ENCODE measurements around the gene C3orf20. TPM values are rescaled to one million over a fixed set of nuclear protein-coding genes. Genes with fewer than 3 reads are reported as not detected.

C3orf20 gene
- total RNA-seq, 1 donor from 2014 or later = not detected

DNA sequence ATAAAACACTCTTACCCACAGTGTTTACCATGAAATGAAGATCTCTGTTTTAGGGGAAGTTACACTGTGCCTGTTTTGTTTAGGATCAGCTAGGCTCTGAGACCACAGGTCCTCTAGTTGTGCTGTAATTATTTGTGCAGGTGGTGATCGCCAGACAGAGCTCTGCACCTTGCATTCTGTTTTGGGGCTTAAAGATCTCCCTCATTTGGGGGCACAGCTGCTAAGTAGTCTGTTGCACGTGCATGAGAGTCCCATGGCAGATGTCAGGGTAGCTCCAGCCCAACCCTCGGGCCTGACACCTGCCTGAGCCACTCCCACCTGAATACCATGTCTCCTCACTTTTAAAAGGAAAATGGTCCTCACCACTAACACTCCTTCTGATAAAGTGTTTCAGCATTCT is 12.4 kb downstream of the C3orf20 start:
- DNase-seq (ENCODE audit: low spot score) = no peak
- TF ChIP-seq, protein P1, sequence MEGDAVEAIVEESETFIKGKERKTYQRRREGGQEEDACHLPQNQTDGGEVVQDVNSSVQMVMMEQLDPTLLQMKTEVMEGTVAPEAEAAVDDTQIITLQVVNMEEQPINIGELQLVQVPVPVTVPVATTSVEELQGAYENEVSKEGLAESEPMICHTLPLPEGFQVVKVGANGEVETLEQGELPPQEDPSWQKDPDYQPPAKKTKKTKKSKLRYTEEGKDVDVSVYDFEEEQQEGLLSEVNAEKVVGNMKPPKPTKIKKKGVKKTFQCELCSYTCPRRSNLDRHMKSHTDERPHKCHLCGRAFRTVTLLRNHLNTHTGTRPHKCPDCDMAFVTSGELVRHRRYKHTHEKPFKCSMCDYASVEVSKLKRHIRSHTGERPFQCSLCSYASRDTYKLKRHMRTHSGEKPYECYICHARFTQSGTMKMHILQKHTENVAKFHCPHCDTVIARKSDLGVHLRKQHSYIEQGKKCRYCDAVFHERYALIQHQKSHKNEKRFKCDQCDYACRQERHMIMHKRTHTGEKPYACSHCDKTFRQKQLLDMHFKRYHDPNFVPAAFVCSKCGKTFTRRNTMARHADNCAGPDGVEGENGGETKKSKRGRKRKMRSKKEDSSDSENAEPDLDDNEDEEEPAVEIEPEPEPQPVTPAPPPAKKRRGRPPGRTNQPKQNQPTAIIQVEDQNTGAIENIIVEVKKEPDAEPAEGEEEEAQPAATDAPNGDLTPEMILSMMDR (IDR thresholded peaks at IDR 0.05) = no peak
- no peaks in the 10 kb centered on the region for H3K36me3 Mint-ChIP-seq (ENCODE audit: low read depth)
- peaks cover 24% of the 10 kb centered on the region for H3K27me3 Mint-ChIP-seq (ENCODE audit: low read depth)
- no peaks in the 10 kb centered on the region for H3K4me1 Mint-ChIP-seq (ENCODE audit: low read depth)
- H3K9me3 Mint-ChIP-seq (ENCODE audit: low read depth) = peaks cover under 1% of the 10 kb centered on the region
- no peak overlapping the region for H3K27ac Mint-ChIP-seq (ENCODE audit: unreplicated experiment)
- H3K4me3 Mint-ChIP-seq (ENCODE audit: unreplicated experiment) = no peak overlapping the region

DNA sequence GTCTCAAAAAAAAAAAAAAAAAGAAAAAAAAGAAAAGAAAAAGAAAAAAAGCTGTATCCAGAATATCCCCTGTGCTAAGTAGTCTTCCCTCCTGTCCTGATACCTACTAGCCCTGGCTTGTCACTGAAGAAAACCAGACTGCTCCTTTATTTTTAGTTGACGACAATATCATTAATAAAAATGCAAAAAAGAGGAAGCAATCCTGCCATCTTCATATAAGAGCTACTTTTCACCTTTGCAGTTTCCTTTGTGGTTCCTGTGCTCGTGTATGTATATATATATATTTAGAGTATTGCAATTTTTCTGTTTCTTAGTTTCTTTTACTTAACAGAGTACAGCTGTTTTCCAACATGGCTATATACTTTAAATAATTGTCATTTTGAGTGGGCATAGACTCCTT is 13.6 kb downstream of the C3orf20 start:
- Mint-ChIP-seq H3K27ac (ENCODE audit: unreplicated experiment) (no peak overlapping the region), H3K36me3 (ENCODE audit: low read depth) (no peaks in the 10 kb centered on the region), H3K9me3 (ENCODE audit: low read depth) (peaks cover 12% of the 10 kb centered on the region), H3K4me1 (ENCODE audit: low read depth) (no peaks in the 10 kb centered on the region), H3K27me3 (ENCODE audit: low read depth) (peaks cover 27% of the 10 kb centered on the region), H3K4me3 (ENCODE audit: unreplicated experiment) (no peak overlapping the region)
- TF ChIP-seq, protein P1 (IDR thresholded peaks at IDR 0.05) = no peak
- DNase-seq (ENCODE audit: low spot score) = no peak

DNA sequence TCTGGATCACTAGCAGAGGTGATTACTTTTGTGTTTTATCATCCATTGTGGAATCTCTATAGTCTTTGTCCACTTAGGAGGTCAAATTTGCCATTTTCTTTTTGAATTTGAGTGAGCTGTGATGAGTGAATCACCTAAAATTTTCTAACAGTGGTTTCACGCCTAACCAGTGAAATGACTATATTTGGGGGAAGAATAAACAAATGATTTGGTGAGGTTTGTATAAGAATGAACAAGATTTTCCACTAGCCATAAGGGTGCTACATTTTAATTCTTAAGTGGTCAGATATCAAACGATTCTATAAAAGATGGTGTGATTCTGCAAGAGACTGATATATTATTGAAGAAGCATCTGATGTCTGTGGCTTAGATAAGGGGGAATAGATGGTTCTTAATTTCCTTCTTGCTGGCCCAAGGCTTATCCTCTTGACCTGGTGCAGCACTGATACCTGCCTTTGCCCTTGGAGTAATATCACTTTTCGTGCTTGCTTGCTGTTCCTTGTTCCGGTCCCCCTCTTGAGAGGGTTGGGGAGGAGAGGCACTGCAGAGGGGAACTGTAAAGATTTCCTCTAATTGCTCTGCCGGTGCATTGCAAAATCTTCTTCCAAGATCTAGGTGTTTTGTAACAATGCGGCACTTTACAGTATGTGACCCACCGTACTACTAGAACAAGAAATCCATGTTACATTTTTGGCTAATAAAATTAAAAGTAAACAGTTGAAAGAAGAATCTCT is 14.5 kb downstream of the C3orf20 start:
- Mint-ChIP-seq H3K9me3 (ENCODE audit: low read depth) (peaks cover 20% of the 10 kb centered on the region), H3K27me3 (ENCODE audit: low read depth) (peaks cover 27% of the 10 kb centered on the region), H3K4me1 (ENCODE audit: low read depth) (no peaks in the 10 kb centered on the region), H3K27ac (ENCODE audit: unreplicated experiment) (no peak overlapping the region), H3K4me3 (ENCODE audit: unreplicated experiment) (no peak overlapping the region), H3K36me3 (ENCODE audit: low read depth) (no peaks in the 10 kb centered on the region)
- TF ChIP-seq, protein P1 (IDR thresholded peaks at IDR 0.05) = no peak
- no peak for DNase-seq (ENCODE audit: low spot score)

DNA sequence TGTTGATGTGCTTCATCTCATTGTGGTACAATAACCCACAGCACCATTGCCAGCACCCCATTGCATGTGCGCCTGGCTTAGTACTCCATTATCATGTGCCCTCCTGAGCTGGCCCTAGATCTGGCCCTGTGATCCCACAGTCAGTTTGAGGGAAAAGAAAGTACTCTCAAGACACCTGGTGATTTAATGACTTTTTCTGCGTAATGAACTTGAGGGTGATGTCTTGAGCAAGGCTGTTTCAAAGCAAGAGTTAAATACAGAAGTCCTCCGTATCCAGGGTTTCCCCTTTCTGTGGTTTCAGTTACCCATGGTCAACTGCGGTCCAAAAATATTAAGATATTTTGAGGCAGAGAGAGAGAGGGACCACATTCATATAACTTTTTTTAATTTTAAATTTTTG is 16.3 kb downstream of the C3orf20 start:
- H3K9me3 Mint-ChIP-seq (ENCODE audit: low read depth) = peaks cover 22% of the 10 kb centered on the region

DNA sequence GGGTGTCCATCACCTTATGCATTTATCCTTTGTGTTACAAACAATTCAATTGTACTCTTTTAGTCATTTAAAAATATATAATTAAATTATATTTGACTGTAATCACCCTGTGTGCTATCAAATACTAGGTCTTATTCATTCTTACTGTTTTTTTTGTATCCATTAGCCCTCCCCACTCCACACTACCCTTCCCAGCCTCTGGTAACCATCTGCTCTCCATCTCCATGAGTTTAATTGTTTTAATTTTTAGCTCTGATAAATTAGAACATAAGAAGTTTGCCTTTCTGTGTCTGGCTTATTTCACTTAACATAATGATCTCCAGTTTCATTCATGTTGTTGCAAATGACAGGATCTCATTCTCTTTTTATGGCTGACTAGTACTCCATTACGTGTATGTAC is 16.8 kb downstream of the C3orf20 start:
- Mint-ChIP-seq H3K27ac (ENCODE audit: unreplicated experiment) (no peak overlapping the region), H3K4me1 (ENCODE audit: low read depth) (no peaks in the 10 kb centered on the region), H3K4me3 (ENCODE audit: unreplicated experiment) (no peak overlapping the region), H3K36me3 (ENCODE audit: low read depth) (no peaks in the 10 kb centered on the region), H3K9me3 (ENCODE audit: low read depth) (peaks cover 22% of the 10 kb centered on the region), H3K27me3 (ENCODE audit: low read depth) (peaks cover 29% of the 10 kb centered on the region)
- TF ChIP-seq, protein P1 (IDR thresholded peaks at IDR 0.05) = no peak
- no peak for DNase-seq (ENCODE audit: low spot score)

More for the DNA sequence above, 16.3 kb downstream of the C3orf20 start:
- peaks cover 27% of the 10 kb centered on the region for H3K27me3 Mint-ChIP-seq (ENCODE audit: low read depth)
- TF ChIP-seq, protein P1 (IDR thresholded peaks at IDR 0.05) = no peak
- H3K27ac Mint-ChIP-seq (ENCODE audit: unreplicated experiment) = no peak overlapping the region
- H3K4me1 Mint-ChIP-seq (ENCODE audit: low read depth) = no peaks in the 10 kb centered on the region
- no peak for DNase-seq (ENCODE audit: low spot score)
- no peaks in the 10 kb centered on the region for H3K36me3 Mint-ChIP-seq (ENCODE audit: low read depth)
- H3K4me3 Mint-ChIP-seq (ENCODE audit: unreplicated experiment) = no peak overlapping the region

Measured in chondrocyte (in vitro differentiated cells).